IMR-90 (cell line): ENCODE measurements around the gene AMT. TPM values are rescaled to one million over a fixed set of nuclear protein-coding genes. Genes with fewer than 3 reads are reported as not detected.

ENCODE experiments used
- ATAC-seq: fragments of 200-7000 bp; cut with Tn5 transposase; 2 replicates; pipeline ENCODE4 v1.9.1; 2020; ENCODE audit warnings: low read depth, mild to moderate bottlenecking, moderate library complexity
- BruUV-seq: library from RNA; stranded (reverse); fragments of 400-500 nt; replicated peaks from 2 replicates; lab custom pipeline; 2021; lab: Mats Ljungman, UMichigan
- CTCF ChIA-PET: fragments of 300-600 bp; formaldehyde crosslinking; extraction: SDS; loops from one replicate; lab custom pipeline; 2021; ENCODE audit warnings: antibody characterized with exemption; lab: Yijun Ruan, JAX
- POLR2A ChIA-PET: fragments of 300-600 bp; sonication (Branson Sonifier 250); formaldehyde crosslinking; loops from one replicate; lab custom pipeline; 2022; ENCODE audit warnings: antibody characterized with exemption; ENCODE audit not compliant: unreplicated experiment; lab: Charles Lee
- DNase-seq: peaks from one replicate; pipeline ENCODE4 v3.0.0; 2013
- H2AFZ ChIP-seq: replicated peaks from 2 replicates; pipeline ENCODE3; 2013; ENCODE audit warnings: low read length, mild to moderate bottlenecking; ENCODE audit not compliant: poor library complexity
- H2AK5ac ChIP-seq: 2 replicates; pipeline ENCODE4 v1.6.1; 2013; ENCODE audit warnings: low read depth, low read length, inconsistent platforms
- H2AK9ac ChIP-seq: replicated peaks from 2 replicates; pipeline ENCODE3; 2013; ENCODE audit warnings: mild to moderate bottlenecking, low read depth, low read length, moderate library complexity; ENCODE audit not compliant: poor library complexity
- H2BK120ac ChIP-seq: 2 replicates; pipeline ENCODE4 v1.6.1; 2013; ENCODE audit warnings: low read depth, low read length, inconsistent platforms
- H2BK15ac ChIP-seq: 3 replicates; pipeline ENCODE4 v1.6.1; 2013; ENCODE audit warnings: low read depth, low read length, inconsistent platforms
- H2BK20ac ChIP-seq: 2 replicates; pipeline ENCODE4 v1.6.1; 2013; ENCODE audit warnings: low read depth, mild to moderate bottlenecking, inconsistent platforms, low read length, moderate library complexity
- H2BK5ac ChIP-seq: 2 replicates; pipeline ENCODE4 v1.6.1; 2013; ENCODE audit warnings: mild to moderate bottlenecking, low read depth, low read length, inconsistent platforms; ENCODE audit not compliant: poor library complexity, severe bottlenecking
- H3K14ac ChIP-seq: replicated peaks from 2 replicates; pipeline ENCODE4 v1.6.1; 2013; ENCODE audit warnings: low read depth, low read length, inconsistent platforms
- H3K18ac ChIP-seq: 2 replicates; pipeline ENCODE4 v1.6.1; 2013; ENCODE audit warnings: low read depth, low read length, control low read depth
- H3K23ac ChIP-seq: 2 replicates; pipeline ENCODE4 v1.6.1; 2013; ENCODE audit warnings: low read depth, low read length, inconsistent platforms
- H3K27ac ChIP-seq: 2 replicates; pipeline ENCODE4 v1.5.1; 2013; ENCODE audit warnings: mild to moderate bottlenecking, control low read depth, low read length; ENCODE audit not compliant: insufficient read depth
- H3K27me3 ChIP-seq: 2 replicates; pipeline ENCODE4 v1.6.1; 2013; ENCODE audit warnings: low read length; ENCODE audit not compliant: control insufficient read depth, insufficient read depth
- H3K36me3 ChIP-seq: 2 replicates; pipeline ENCODE4 v1.6.1; 2013; ENCODE audit warnings: low read length, mixed read lengths; ENCODE audit not compliant: control insufficient read depth, insufficient read depth
- H3K4ac ChIP-seq: 2 replicates; pipeline ENCODE4 v1.6.1; 2013; ENCODE audit warnings: low read depth, low read length, inconsistent platforms
- H3K4me1 ChIP-seq: 2 replicates; pipeline ENCODE4 v1.6.1; 2013; ENCODE audit warnings: low read length, mixed read lengths; ENCODE audit not compliant: control insufficient read depth, insufficient read depth
- H3K4me2 ChIP-seq: 2 replicates; pipeline ENCODE4 v1.6.1; 2013; ENCODE audit warnings: low read depth, mild to moderate bottlenecking, control low read depth, low read length, moderate library complexity
- H3K4me3 ChIP-seq: 2 replicates; pipeline ENCODE4 v1.5.1; 2013; ENCODE audit warnings: low read depth, mild to moderate bottlenecking, control low read depth, low read length, moderate library complexity; ENCODE audit not compliant: insufficient read depth
- H3K56ac ChIP-seq: 2 replicates; pipeline ENCODE4 v1.6.1; 2013; ENCODE audit warnings: low read length, inconsistent platforms; ENCODE audit not compliant: insufficient read depth; ENCODE audit errors: extremely low read depth
- H3K79me1 ChIP-seq, 2 experiments: 2 replicates each; pipeline ENCODE4 v1.6.1; 2013; ENCODE audit warnings: low read length in 2 of 2, inconsistent platforms in 1 of 2, low read depth in 1 of 2
- H3K9ac ChIP-seq: 2 replicates; pipeline ENCODE4 v1.6.1; 2013; ENCODE audit warnings: low read depth, low read length, control low read depth
- H3K9me1 ChIP-seq: 2 replicates; pipeline ENCODE4 v1.6.1; 2013; ENCODE audit warnings: low read length, inconsistent platforms; ENCODE audit not compliant: insufficient read depth
- H3K9me3 ChIP-seq: 2 replicates; pipeline ENCODE4 v1.6.1; 2013; ENCODE audit warnings: low read length; ENCODE audit not compliant: control insufficient read depth, insufficient read depth
- H4K20me1 ChIP-seq: 2 replicates; pipeline ENCODE4 v1.6.1; 2013; ENCODE audit warnings: low read length, inconsistent platforms; ENCODE audit not compliant: insufficient read depth
- H4K5ac ChIP-seq: 2 replicates; pipeline ENCODE4 v1.6.1; 2013; ENCODE audit warnings: mild to moderate bottlenecking, low read depth, low read length, control low read depth
- H4K8ac ChIP-seq, 2 experiments: 2 replicates each; pipeline ENCODE4 v1.6.1; 2013; ENCODE audit warnings: low read depth in 2 of 2, low read length in 2 of 2, control low read depth in 1 of 2, inconsistent platforms in 1 of 2
- H4K91ac ChIP-seq: 2 replicates; pipeline ENCODE4 v1.6.1; 2013; ENCODE audit warnings: low read depth, low read length, inconsistent platforms; ENCODE audit not compliant: insufficient read depth
- MXI1 ChIP-seq: IDR thresholded peaks from 2 replicates; pipeline ENCODE4 v1.6.1; 2012; ENCODE audit warnings: low read depth, mild to moderate bottlenecking, low read length, moderate library complexity, borderline replicate concordance
- POLR2A ChIP-seq: IDR thresholded peaks from 2 replicates; pipeline ENCODE4 v1.6.1; 2012; ENCODE audit warnings: mild to moderate bottlenecking, low read depth, low read length
- RCOR1 ChIP-seq: IDR thresholded peaks from 2 replicates; pipeline ENCODE4 v1.6.1; 2012; ENCODE audit warnings: mild to moderate bottlenecking, low read length, improper control_type of control experiment; ENCODE audit not compliant: insufficient replicate concordance
- WGBS, 2 experiments: methylation state at CpG; one replicate each; pipeline versions ENCODE4 v1.1.5 to v1.1.7; 2013; ENCODE audit warnings: missing lambda C conversion rate in 2 of 2; ENCODE audit not compliant: insufficient read length in 1 of 2; ENCODE audit errors: extremely low coverage in 2 of 2; 5-methylcytosine and 5-hydroxymethylcytosine counted together
- dilution Hi-C: fragments of 300-500 bp; cut with HindIII; formaldehyde crosslinking; loops from one replicate; pipeline ENCODE4 v1.14.3; 2018; ENCODE audit warnings: low sequenced_read_pairs; ENCODE audit not compliant: unreplicated experiment
- in situ Hi-C: fragments of 300-500 bp; cut with MboI; formaldehyde crosslinking; loops from 3 replicates; pipeline ENCODE4 v1.14.3; 2019; ENCODE audit warnings: low sequenced_read_pairs, inconsistent platforms, mixed read lengths
- intact Hi-C: fragments of 100-400 bp; cut with micrococcal nuclease; formaldehyde crosslinking; loops from 2 replicates; pipeline ENCODE4 v1.10.0; 2022
- polyA plus RNA-seq, 3 experiments: library from polyadenylated mRNA; depleted of rRNA; stranded (reverse); fragments of >200 nt; gene quantifications; 2 replicates each; pipeline ENCODE4 v1.2.3, GENCODE V29; 2012; ENCODE audit warnings: low replicate concordance in 1 of 3
- total RNA-seq: library from RNA; depleted of rRNA; stranded (reverse); fragments of >200 nt; gene quantifications from 2 replicates; pipeline ENCODE4 v1.2.3, GENCODE V29; 2012
- TF ChIP-seq, protein P1 (sequence below): conservative IDR thresholded peaks from 2 replicates; pipeline ENCODE4 v1.5.1; 2012; ENCODE audit warnings: mild to moderate bottlenecking, low read depth, low read length, improper control_type of control experiment

AMT gene
- total and polyA plus RNA-seq, 2 of the 4 experiments (the other 2 are of a cell fraction): 0.36 to 5.5 TPM

- peak within 1 kb of the TSS; percentile 73 for H2BK20ac ChIP-seq
- H3K79me1 ChIP-seq: peaks cover 11 to 25% of the 10 kb centered on the region in 2 experiments; a peak in 3 of 4 replicates
- peak within 1 kb of the TSS; percentile 90 for H3K4me2 ChIP-seq
- H4K20me1 ChIP-seq: peaks cover 3% of the 10 kb centered on the region
- peak within 1 kb of the TSS; percentile 97 for H3K23ac ChIP-seq
- peak within 1 kb of the TSS; percentile 97 for H3K14ac ChIP-seq
- peak within 1 kb of the TSS; percentile 85 for H3K27ac ChIP-seq
- peak within 1 kb of the TSS; percentile 91 for H3K4me3 ChIP-seq
- peak within 1 kb of the TSS; percentile 94 for H2BK120ac ChIP-seq
- H4K91ac ChIP-seq: peak within 1 kb of the TSS; percentile 90
- no peaks in the 10 kb centered on the region for H3K27me3 ChIP-seq
- peak within 1 kb of the TSS; percentile 93 for H3K56ac ChIP-seq
- ATAC-seq: peak; percentile 91
- TF ChIP-seq, protein P1, sequence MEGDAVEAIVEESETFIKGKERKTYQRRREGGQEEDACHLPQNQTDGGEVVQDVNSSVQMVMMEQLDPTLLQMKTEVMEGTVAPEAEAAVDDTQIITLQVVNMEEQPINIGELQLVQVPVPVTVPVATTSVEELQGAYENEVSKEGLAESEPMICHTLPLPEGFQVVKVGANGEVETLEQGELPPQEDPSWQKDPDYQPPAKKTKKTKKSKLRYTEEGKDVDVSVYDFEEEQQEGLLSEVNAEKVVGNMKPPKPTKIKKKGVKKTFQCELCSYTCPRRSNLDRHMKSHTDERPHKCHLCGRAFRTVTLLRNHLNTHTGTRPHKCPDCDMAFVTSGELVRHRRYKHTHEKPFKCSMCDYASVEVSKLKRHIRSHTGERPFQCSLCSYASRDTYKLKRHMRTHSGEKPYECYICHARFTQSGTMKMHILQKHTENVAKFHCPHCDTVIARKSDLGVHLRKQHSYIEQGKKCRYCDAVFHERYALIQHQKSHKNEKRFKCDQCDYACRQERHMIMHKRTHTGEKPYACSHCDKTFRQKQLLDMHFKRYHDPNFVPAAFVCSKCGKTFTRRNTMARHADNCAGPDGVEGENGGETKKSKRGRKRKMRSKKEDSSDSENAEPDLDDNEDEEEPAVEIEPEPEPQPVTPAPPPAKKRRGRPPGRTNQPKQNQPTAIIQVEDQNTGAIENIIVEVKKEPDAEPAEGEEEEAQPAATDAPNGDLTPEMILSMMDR: no peak
- peak; percentile 36 for TF ChIP-seq POLR2A
- peak; percentile 57; the same call in 1 of the 2 replicates for TF ChIP-seq MXI1
- peak; percentile 66 for TF ChIP-seq RCOR1
- peak within 1 kb of the TSS; percentile 96 for H2AK5ac ChIP-seq
- peak within 1 kb of the TSS; percentile 81 for H3K18ac ChIP-seq
- POLR2A ChIA-PET: interaction anchor here (0.6 kb wide), 1 partner anchor 466 kb away, joined by 4 read pairs; no protein-coding TSS in a partner anchor
- intact Hi-C loops (loop anchor here (2.0 kb wide), 1 partner anchor 31 kb away; no protein-coding TSS in a partner anchor), in situ Hi-C loops (no loop called here), dilution Hi-C loops (no loop called here)
- no peaks in the 10 kb centered on the region for H3K9me3 ChIP-seq
- peak within 1 kb of the TSS; percentile 89 for H4K5ac ChIP-seq
- no peaks in the 10 kb centered on the region for H3K36me3 ChIP-seq
- H2AFZ ChIP-seq: peak within 1 kb of the TSS; percentile 99
- BruUV-seq: no TSS peak
- peaks cover 7% of the 10 kb centered on the region for H3K9me1 ChIP-seq
- WGBS, 2 experiments: 1% methylated on average over 29 of the region's 108 CpGs; no CpG with 5 or more reads in 1 of the 2 experiments
- H2BK15ac ChIP-seq: peak within 1 kb of the TSS; percentile 86; the same call in 1 of the 3 replicates
- peak within 1 kb of the TSS; percentile 96 for H3K9ac ChIP-seq
- H3K4ac ChIP-seq: peak within 1 kb of the TSS; percentile 98
- H4K8ac ChIP-seq: peak within 1 kb of the TSS; percentile 92 to 99
- peak within 1 kb of the TSS; percentile 94 for H2BK5ac ChIP-seq
- CTCF ChIA-PET: no interaction called here
- H3K4me1 ChIP-seq: peaks cover 13% of the 10 kb centered on the region
- DNase-seq: peak; percentile 95
- peak within 1 kb of the TSS; percentile 99 for H2AK9ac ChIP-seq
Measured at GRCh38 chr3:49469936-49470713, 47.9 kb upstream of the AMT start, which contains the start of gene DAG1. Gene DAG1 (plus strand): TSS chr3:49470267. CDS start chr3:49510535, 40,268 bp downstream.
